Natural killer cell (primary cell): ENCODE data around the gene TAS2R41. TPM values are rescaled to one million over a fixed set of nuclear protein-coding genes. Genes with fewer than 3 reads are reported as not detected.
"Not testable (repeated sequence)": the region's sequence is repeated elsewhere in the genome, so short reads cannot be mapped to it uniquely, and the experiment has no call there.

Experiments used
- ATAC-seq, 3 donors: fragments of 150-1000 bp in 2 of 3; fragments of 200-7000 bp in 1 of 3; cut with Tn5 transposase; 1 replicate in 1 of 3; 2 replicates in 2 of 3; pipeline ENCODE4 v1.10.0; 2021; ENCODE audit warnings: mild to moderate bottlenecking in 2 of 3, moderate library complexity in 2 of 3
- DNase-seq, 2 donors: peaks; one replicate each; pipeline versions ENCODE4 v3.0.0 to v3.0.0-alpha.2; 2013 to 2021; ENCODE audit warnings: mixed read lengths in 1 of 2
- H3K27ac ChIP-seq: one replicate; pipeline ENCODE4 v1.5.1; 2013; ENCODE audit warnings: mild to moderate bottlenecking, low read length
- H3K27me3 ChIP-seq: one replicate; pipeline ENCODE4 v1.6.1; 2013; ENCODE audit warnings: low read length; ENCODE audit not compliant: control insufficient read depth, insufficient read depth
- H3K36me3 ChIP-seq: one replicate; pipeline ENCODE4 v1.6.1; 2013; ENCODE audit warnings: low read length; ENCODE audit not compliant: control insufficient read depth, insufficient read depth
- H3K4me1 ChIP-seq: one replicate; pipeline ENCODE4 v1.6.1; 2013; ENCODE audit warnings: low read length; ENCODE audit not compliant: control insufficient read depth, insufficient read depth
- H3K4me3 ChIP-seq: one replicate; pipeline ENCODE4 v1.5.1; 2013; ENCODE audit warnings: low read length
- H3K9me3 ChIP-seq: one replicate; pipeline ENCODE4 v1.6.1; 2013; ENCODE audit warnings: low read length; ENCODE audit not compliant: control insufficient read depth, insufficient read depth
- H3K27ac Mint-ChIP-seq, 2 donors: one replicate each; pipeline ENCODE4 v1.8.0; 2022; ENCODE audit warnings: mild to moderate bottlenecking in 2 of 2, mixed read lengths in 2 of 2, moderate library complexity in 1 of 2
- H3K27me3 Mint-ChIP-seq, 2 donors: one replicate each; pipeline ENCODE4 v1.8.0; 2022; ENCODE audit warnings: low read depth in 2 of 2, mixed read lengths in 2 of 2
- H3K36me3 Mint-ChIP-seq: one replicate; pipeline ENCODE4 v1.8.0; 2022; ENCODE audit warnings: mixed read lengths
- H3K4me1 Mint-ChIP-seq, 2 donors: one replicate each; pipeline ENCODE4 v1.8.0; 2022; ENCODE audit warnings: mixed read lengths in 2 of 2
- H3K4me3 Mint-ChIP-seq: one replicate; pipeline ENCODE4 v1.8.0; 2022; ENCODE audit warnings: mild to moderate bottlenecking, moderate library complexity, mixed read lengths
- H3K9me3 Mint-ChIP-seq, 2 donors: one replicate each; pipeline ENCODE4 v1.8.0; 2022; ENCODE audit warnings: mixed read lengths in 2 of 2
- WGBS: methylation state at CpG from one replicate; pipeline ENCODE4 v1.1.7; 2013; ENCODE audit warnings: missing lambda C conversion rate; ENCODE audit not compliant: insufficient coverage; 5-methylcytosine and 5-hydroxymethylcytosine counted together
- intact Hi-C: fragments of 100-400 bp; cut with micrococcal nuclease; formaldehyde crosslinking; loops from one replicate; pipeline ENCODE4 v1.14.2; 2022
- total RNA-seq, 4 donors: library from RNA; stranded (reverse); fragments of 120-200 nt in 1 of 4; gene quantifications; one replicate each; pipeline versions ENCODE4 v1.2.3 to v1.2.4, GENCODE V29; 2013 to 2022
- TF ChIP-seq, protein P1 (sequence below): fragments of 200-600 bp; IDR thresholded peaks from one replicate; pipeline ENCODE4 v1.8.0; 2022; ENCODE audit warnings: antibody characterized with exemption

The TAS2R41 gene
- total RNA-seq, 3 donors from 2014 or later (not counting 1 experiment from before 2014, with no cell fraction given) = not detected

DNA sequence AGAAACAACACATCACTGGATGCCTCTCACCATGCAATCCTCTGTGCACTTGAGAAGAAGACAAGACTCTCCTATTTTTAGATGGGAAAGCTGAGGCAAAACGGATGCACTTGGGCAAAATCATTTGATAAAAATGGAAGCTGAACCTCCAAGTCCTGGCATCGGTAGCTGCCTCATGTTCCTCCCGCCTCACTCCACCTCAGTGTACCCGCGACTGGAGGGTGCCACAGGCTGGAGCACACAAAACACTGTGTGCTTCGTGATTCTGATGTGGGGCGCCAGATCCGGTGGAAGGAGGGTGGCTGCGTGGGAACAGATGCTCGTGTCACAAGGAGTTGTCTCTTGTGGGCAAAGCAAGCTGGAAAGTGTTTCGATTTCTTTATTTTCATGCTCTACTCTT is 41.3 kb downstream of the TAS2R41 start:
- TF ChIP-seq, protein P1, sequence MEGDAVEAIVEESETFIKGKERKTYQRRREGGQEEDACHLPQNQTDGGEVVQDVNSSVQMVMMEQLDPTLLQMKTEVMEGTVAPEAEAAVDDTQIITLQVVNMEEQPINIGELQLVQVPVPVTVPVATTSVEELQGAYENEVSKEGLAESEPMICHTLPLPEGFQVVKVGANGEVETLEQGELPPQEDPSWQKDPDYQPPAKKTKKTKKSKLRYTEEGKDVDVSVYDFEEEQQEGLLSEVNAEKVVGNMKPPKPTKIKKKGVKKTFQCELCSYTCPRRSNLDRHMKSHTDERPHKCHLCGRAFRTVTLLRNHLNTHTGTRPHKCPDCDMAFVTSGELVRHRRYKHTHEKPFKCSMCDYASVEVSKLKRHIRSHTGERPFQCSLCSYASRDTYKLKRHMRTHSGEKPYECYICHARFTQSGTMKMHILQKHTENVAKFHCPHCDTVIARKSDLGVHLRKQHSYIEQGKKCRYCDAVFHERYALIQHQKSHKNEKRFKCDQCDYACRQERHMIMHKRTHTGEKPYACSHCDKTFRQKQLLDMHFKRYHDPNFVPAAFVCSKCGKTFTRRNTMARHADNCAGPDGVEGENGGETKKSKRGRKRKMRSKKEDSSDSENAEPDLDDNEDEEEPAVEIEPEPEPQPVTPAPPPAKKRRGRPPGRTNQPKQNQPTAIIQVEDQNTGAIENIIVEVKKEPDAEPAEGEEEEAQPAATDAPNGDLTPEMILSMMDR = no peak
- Mint-ChIP-seq H3K4me3 (no peak overlapping the region), H3K36me3 (no peaks in the 10 kb centered on the region), H3K27me3 (peaks cover 7 to 20% of the 10 kb centered on the region in 2 donors), H3K27ac (no peak overlapping the region), H3K9me3 (no peaks in the 10 kb centered on the region), H3K4me1 (no peaks in the 10 kb centered on the region)
- intact Hi-C loops = no loop called here
- ATAC-seq (no peak), DNase-seq (no peak)
- no peak overlapping the region for H3K4me3 ChIP-seq
- H3K4me1 ChIP-seq = no peaks in the 10 kb centered on the region
- no peaks in the 10 kb centered on the region for H3K27me3 ChIP-seq
- WGBS = 87% methylated on average over 11 of the region's 11 CpGs
- H3K36me3 ChIP-seq = no peaks in the 10 kb centered on the region
- no peak overlapping the region for H3K27ac ChIP-seq
- H3K9me3 ChIP-seq = no peaks in the 10 kb centered on the region

DNA sequence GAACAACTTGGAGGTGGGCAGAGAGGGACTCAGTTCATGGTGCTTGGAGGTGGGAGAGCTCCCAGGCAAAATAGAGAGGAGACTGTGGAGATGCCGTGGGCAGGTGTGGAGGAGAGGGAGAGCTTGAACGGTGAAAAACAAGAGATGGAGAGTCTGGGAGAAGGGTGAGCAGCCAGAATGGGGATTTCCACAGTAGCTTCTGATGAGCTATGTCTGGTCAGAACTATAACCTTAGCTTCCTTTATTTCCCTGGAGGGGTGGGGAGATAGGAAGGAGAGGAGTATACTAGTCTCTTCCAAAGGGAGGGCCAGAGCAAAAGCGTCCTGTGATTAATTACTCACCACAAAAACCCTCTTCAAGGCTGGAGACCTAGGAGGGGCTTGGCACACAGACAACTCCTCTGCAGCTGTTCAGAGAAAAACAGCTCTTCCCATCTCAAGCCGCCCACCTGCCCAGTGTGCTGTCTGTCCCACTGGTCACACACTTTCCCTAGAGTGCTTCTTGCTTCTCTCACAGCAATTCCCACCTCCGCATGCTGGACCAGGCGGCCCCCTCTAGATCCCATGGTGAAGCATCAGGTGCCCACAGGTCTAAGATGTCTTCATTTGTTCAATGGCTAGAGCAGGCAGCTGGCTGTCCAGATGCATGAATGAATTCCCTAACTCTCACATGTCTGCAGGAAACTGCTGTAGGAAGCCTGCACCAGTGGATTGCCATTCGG is 41.9 kb downstream of the TAS2R41 start:
- WGBS = 84% methylated on average over 7 of the region's 7 CpGs
- DNase-seq (no peak), ATAC-seq (no peak)
- no peak overlapping the region for H3K4me3 ChIP-seq
- H3K27ac ChIP-seq = no peak overlapping the region
- Mint-ChIP-seq H3K27ac (no peak overlapping the region), H3K36me3 (no peaks in the 10 kb centered on the region), H3K4me3 (no peak overlapping the region), H3K27me3 (peaks cover 7 to 19% of the 10 kb centered on the region in 2 donors), H3K4me1 (no peaks in the 10 kb centered on the region), H3K9me3 (no peaks in the 10 kb centered on the region)
- intact Hi-C loops = no loop called here
- H3K4me1 ChIP-seq = no peaks in the 10 kb centered on the region
- H3K36me3 ChIP-seq = no peaks in the 10 kb centered on the region
- TF ChIP-seq, protein P1 = no peak
- no peaks in the 10 kb centered on the region for H3K27me3 ChIP-seq
- H3K9me3 ChIP-seq = no peaks in the 10 kb centered on the region

DNA sequence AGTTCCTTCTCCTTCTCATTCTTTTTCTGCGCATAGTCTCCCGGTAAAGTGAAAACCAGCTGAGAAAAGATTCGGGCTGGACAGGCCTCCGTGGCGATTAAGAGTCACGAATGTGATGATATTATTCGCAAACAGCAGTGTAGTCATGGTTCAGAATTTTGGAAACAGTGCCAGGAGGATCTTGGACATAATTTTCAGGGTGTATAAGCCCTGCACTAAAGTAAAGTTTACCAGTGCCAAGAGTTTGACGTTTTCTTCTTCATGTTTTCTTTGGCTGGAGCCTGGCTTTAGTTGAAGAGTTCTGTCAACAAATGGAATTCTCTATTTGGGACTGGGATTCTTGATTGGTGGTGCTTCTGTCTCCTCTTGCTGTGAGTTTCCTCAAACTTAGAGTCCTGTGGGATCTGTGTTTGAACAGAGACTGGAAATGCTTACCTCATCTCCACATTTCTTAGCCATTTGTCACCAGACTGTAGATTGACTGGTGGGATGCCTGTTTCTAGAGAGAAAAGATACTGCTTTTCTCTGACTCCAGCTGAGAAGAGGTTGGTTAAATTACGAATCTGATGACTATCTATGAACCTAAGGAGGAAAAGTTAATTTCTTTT is 44.7 kb downstream of the TAS2R41 start:
- ATAC-seq, H3K36me3 ChIP-seq, H3K4me3 ChIP-seq, H3K4me1 ChIP-seq, H3K4me1 Mint-ChIP-seq, H3K27me3 ChIP-seq, DNase-seq, H3K27ac Mint-ChIP-seq, H3K9me3 Mint-ChIP-seq, H3K9me3 ChIP-seq, H3K4me3 Mint-ChIP-seq, H3K27ac ChIP-seq, intact Hi-C loops, H3K36me3 Mint-ChIP-seq: not testable (repeated sequence)
- no CpG with 5 or more reads among the region's 9 CpGs for WGBS
- H3K27me3 Mint-ChIP-seq = peaks cover 7 to 12% of the 10 kb centered on the region in 2 donors

Other genes starting within 250 kb of the TAS2R41 start
- 100 to 1,000 TPM; 159 to 215 (median 181) TPM for gene GSTK1, start 214.4 kb upstream of the TAS2R41 start, total RNA-seq
- gene TMEM139, start 192.9 kb upstream of the TAS2R41 start, total RNA-seq = not detected
- gene CASP2, start 189.5 kb upstream of the TAS2R41 start, total RNA-seq = 10 to 100 TPM; 36.7 to 60.5 (median 54.7) TPM
- under 1 TPM in 2 of 3 donors, not detected in 1; 0.16 to 0.19 TPM for gene CLCN1, start 161.8 kb upstream of the TAS2R41 start, total RNA-seq
- gene FAM131B, start 115.2 kb upstream of the TAS2R41 start, total RNA-seq = 1 to 10 TPM; 2.3 to 2.8 (median 2.5) TPM
- gene ZYX, start 96.5 kb upstream of the TAS2R41 start, total RNA-seq = 100 to 1,000 TPM; 168 to 219 (median 186) TPM
- 1 to 10 TPM in 2 of 3 donors, not detected in 1; 1.0 to 1.2 TPM for gene EPHA1, start 69.0 kb upstream of the TAS2R41 start, total RNA-seq
- under 1 TPM in 1 of 3 donors, not detected in 2; 0.40 TPM for gene TAS2R60, start 34.4 kb upstream of the TAS2R41 start, total RNA-seq
- under 1 TPM in 2 of 3 donors, not detected in 1; 0.39 to 0.42 TPM for gene CTAGE15, start 93.9 kb downstream of the TAS2R41 start, total RNA-seq
- 10 to 100 TPM in 1 of 3 donors, 1 to 10 TPM in 2; 8.0 to 10.4 (median 8.7) TPM for gene TCAF2, start 143.1 kb downstream of the TAS2R41 start, total RNA-seq